Stimulated activated CD4-positive, alpha-beta T cell treated with anti-CD3 and anti-CD28 coated beads, Interleukin-12 subunit alpha, Interleukin-12 subunit beta, amount 100 ng/mL, for 48 hours (primary cell): ENCODE measurements around the gene TMEM174.
"Not testable (repeated sequence)": the region's sequence is repeated elsewhere in the genome, so short reads cannot be mapped to it uniquely, and the experiment has no call there.

Source experiments
- DNase-seq, 3 donors: peaks; one replicate each; pipeline ENCODE4 v3.0.0-alpha.2; 2020; ENCODE audit warnings: low read depth in 2 of 3, low spot score in 1 of 3

TMEM174 gene

DNA sequence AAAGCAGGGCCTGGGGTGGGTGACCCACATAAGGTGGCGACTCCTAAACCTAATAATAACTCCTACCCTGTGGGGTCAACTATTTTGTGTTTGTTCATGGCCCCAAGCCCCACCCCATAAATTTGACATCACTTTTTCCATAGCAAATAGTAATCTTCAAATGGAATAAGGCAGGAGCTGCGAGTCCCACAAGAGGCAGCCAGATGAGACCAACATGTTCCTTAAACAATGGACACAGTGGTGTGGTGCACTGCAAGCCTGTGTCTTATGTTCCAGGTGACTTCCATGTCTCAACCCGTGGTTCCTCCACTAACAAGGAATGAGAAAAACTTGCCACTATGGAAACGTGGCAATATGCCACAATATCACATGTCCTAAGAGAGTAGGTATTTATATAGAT is 20.6 kb downstream of the TMEM174 start:
- no peak for DNase-seq

GRCh38 chr5:73196201-73196600 is 23.2 kb downstream of the TMEM174 start:
- no peak for DNase-seq

DNA sequence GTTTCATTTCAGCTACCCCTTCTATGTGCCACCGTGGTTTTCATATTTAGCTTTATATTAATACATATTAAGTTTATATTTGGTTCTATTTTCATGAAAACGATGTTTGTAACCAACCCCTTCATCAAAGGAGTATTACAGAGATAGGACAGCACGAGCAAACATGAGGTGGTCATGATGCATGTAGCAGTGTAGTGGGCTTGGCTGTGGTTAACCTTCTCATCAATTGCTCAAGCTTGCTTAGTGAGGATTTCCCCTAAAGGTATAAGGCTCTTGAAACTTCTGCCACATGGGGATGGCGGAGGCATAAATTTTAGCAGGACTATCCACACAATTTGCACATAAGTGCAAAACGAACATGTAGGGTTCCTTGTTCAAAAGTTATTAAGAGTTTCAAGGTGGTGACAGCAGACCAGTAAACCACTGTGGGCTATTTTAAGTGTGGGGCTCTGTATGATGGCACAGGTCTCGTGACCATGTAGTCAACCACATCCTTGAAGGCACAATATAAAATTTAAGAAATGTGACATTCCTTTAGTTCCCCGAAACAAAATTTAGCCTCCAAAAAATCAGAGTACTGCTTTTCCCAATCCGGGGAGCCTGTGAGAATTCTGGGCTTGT is 24.8 kb downstream of the TMEM174 start:
- no peak for DNase-seq

GRCh38 chr5:73198833-73199592 is 26.0 kb downstream of the TMEM174 start:
- DNase-seq = no peak

GRCh38 chr5:73199671-73200070 is 26.7 kb downstream of the TMEM174 start:
- no peak for DNase-seq

- peak; percentile 57 to 81 (median 57) for DNase-seq
These were observed 28.8 kb downstream of the TMEM174 start for GRCh38 chr5:73201547-73202513.

- DNase-seq = no peak
These were observed 31.3 kb downstream of the TMEM174 start for GRCh38 chr5:73204332-73204731.

DNA sequence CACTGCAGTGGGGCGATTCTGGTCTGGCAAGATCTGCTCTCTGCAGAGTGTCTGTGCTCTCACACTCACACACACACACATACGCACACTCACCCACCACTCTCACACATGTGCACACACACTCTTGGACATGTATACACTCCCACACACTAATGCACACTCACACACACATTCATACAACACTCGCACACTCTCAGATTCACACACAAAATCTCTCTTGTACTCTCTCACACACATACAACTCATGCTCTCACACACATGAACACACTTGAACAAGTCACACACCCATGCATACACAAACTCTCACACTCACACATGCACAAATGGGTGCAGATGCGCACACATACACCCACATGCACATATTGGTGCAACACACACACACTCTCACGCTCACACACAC is 31.7 kb downstream of the TMEM174 start:
- no peak for DNase-seq

- no peak for DNase-seq
These were observed 32.3 kb downstream of the TMEM174 start for GRCh38 chr5:73205305-73205704.

DNA sequence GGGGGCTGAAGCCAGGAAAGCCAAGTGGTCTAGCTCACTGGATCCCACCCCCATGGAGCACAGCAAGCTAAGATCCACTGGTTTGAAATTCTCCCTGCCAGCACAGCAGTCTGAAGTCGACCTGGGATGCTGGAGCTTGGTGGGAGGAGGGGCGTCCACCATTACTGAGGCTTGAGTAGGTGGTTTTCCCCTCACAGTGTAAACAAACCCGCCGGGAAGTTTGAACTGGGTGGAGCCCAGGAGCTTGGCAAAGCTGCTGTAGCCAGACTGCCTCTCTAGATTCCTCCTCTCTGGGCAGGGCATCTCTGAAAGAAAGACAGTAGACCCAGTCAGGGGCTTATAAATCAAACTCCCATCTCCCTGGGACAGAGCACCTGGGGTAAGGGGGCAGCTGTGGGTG is 34.2 kb downstream of the TMEM174 start:
- not testable (repeated sequence) for DNase-seq

GRCh38 chr5:73209075-73209474 is 36.1 kb downstream of the TMEM174 start:
- DNase-seq = not testable (repeated sequence)

GRCh38 chr5:73212693-73213092 is 39.7 kb downstream of the TMEM174 start:
- not testable (repeated sequence) for DNase-seq

GRCh38 chr5:73213566-73213998 is 40.6 kb downstream of the TMEM174 start:
- DNase-seq = peak; percentile 18 to 28 (median 19)

DNA sequence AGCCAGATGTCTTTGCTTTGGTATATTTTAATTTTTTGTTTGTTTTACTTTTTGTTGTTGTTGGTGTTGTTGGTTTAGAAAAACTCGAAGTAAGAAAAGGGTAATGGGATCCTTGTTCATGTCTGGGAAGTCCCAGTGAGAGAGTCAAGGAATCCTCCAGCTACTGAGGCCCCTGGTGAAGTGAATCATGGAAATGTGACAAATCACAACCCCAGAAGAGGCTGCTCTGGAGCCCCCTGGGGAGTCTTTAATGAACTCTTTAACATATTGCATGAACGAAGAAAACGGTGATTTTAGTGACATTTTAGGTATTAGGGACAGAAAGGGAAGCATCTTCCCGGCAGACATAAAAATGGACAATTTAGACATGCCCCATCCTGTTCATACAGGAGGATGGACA is 41.3 kb downstream of the TMEM174 start:
- DNase-seq = no peak

DNA sequence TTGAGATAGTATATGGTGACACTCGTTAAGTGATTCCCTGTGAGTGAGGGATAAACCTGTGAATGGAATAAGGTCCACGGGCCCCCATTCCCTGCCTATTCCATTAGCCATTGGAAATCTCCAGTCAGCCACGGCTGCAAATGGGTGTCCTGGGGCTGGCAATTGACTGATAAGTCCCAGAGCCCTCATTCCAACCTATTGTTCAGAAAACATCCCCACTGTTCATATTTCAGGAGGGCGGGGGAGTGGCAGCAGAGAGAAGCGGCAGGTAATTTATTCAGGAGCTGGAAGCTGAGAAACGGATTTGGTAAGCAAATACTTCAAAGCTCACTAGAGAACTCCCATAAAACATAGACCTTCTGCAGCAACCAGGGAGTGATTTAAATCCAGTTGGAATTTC is 42.0 kb downstream of the TMEM174 start:
- DNase-seq = no peak

DNA sequence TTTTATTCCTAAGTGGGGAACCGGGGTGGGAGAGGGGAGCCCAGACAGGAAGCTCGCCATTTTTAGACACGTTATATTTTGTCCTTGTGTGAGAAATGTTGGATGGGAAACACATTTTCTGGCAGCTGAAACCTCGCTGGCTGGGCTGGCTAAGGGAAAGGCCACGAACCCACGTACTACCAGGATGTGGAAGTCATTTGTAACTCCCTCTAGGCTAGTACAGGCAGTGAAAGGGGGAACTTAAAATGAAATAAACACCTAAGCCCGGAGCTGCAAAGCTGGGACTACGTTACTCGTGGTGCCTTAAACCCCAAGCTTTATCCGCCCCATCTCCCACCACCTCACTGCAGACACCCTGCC is 42.5 kb downstream of the TMEM174 start:
- no peak for DNase-seq

DNA sequence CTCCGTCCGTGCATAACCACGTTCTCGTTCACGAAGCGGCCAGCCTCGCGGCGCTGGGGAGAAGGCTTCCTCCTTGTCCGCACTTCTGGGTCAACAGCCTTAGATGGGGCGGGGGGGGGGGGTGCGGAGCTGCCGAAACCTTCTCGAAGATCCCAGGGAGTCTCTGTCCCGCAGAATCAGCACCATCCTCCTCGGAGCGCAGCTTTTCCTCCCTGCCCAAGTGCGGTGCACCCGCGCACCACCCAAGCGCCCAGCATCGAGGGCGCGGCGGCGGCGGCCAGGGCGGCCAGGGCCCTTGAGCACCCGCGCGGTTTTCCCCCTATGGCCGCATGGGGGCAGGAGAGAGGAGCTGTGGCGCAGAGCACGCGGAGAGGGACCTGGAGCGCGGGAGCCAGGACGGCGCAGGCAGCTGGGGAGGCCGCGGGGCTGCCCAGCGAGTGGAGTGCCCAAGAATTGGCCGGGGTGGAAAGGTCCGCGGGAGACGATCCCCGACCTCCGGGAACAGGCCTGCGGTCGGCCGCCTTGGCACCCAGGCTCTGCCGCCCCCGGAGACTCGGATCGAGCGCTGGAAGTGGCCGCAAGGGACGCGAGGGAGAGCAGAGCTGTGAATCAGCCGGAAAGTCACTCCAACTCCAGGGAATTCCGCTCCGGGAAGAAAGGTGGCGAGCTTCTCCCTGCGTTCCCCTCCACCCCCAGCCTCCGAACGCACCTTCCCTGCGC is 43.1 kb downstream of the TMEM174 start:
- peak; percentile 36 to 60 (median 49) for DNase-seq

DNA sequence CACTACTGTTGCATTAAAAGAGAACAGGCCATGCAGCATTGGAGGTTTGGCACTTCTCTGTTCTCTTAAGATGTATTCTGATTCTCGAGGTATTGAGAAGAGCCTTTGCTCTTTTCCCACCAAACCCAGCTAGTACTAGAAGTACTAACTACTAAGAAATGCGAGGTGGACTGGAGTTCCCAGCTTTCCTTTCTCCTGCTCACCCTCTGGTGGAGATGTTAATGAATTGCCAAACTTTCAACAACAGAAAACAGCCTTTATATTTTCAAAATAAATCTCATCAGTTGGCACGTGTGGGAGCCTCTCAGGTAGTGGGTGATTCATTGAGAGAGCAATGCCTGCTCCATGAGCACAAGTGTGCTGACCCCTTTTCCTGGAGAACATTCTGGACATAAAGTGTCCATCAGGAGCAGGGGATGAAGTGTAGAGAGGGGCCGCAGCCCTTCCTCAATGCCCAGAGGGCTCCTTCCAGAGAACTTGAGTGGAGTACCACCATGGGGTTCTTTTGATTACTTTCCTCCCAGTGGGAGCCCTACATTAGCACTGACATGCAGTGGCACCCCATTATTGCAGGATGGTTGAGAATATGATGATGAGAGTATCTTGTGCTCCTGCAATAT is 45.7 kb downstream of the TMEM174 start:
- no peak for DNase-seq

DNA sequence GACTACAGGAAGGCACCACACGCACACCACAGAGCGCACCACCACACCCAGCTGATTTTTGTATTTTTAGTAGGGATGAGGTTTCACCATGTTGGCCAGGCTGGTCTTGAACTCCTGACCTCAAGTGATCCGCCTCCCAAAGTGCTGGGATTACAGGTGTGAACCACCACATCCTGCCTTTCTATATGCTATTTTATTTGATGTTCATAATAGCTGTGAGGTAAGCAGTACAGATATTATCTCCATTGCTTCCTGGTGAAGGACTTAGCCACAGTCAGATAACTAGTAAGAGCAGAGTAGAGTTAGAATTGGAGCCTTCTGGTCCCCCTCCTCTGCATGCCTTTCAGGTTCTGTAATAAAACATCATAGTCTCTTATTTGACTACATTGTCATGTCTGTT is 46.3 kb downstream of the TMEM174 start:
- not testable (repeated sequence) for DNase-seq

DNA sequence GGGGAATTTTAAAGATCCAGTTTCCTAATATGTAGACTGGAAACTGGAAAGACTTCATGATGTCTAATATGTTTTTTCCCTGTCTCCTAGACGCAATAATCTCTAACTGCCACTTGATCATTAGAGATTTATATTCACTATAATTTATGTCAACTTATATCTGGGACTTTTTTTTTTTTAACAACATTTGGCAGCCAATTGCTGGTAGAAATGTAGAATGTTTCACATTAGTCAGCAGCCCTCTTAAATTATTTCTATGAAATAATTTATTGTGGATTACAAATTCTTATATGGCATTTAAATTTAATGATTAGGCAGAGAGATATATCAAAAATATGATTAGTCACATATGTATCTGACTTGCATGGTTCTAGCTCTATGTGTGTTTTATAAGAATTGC is 48.2 kb downstream of the TMEM174 start:
- DNase-seq = no peak

GRCh38 chr5:73221726-73222125 is 48.7 kb downstream of the TMEM174 start:
- DNase-seq = no peak
